GM18499 (cell line): ENCODE measurements around the gene ZNF835.

ENCODE experiments used
- ATAC-seq: cut with Tn5 transposase; IDR thresholded peaks from one replicate; pipeline ENCODE4 v1.9.1; 2021; ENCODE audit warnings: moderate number of reproducible peaks; ENCODE audit not compliant: insufficient read depth, unreplicated experiment

ZNF835 gene

GRCh38 chr19:56664511-56664910, 7.0 kb downstream of the ZNF835 start:
- ATAC-seq = no peak

- no peak for ATAC-seq
Measured at GRCh38 chr19:56663931-56664500, 7.5 kb downstream of the ZNF835 start.

GRCh38 chr19:56661248-56661647, 10.3 kb downstream of the ZNF835 start:
- no peak for ATAC-seq

- ATAC-seq = no peak
Measured at GRCh38 chr19:56660381-56661107, 11.0 kb downstream of the ZNF835 start.

- ATAC-seq = no peak
Measured at GRCh38 chr19:56654151-56654550, 17.4 kb downstream of the ZNF835 start.

- no peak for ATAC-seq
Measured at GRCh38 chr19:56643460-56643955, 28.0 kb downstream of the ZNF835 start.

GRCh38 chr19:56642711-56643459, 28.7 kb downstream of the ZNF835 start, which contains the start of gene SMIM17:
SMIM17 (plus strand) TSS chr19:56643159; CDS start chr19:56645668, 2,509 bp downstream.
- ATAC-seq = no peak

- no peak for ATAC-seq
Measured at GRCh38 chr19:56639217-56639616, 32.3 kb downstream of the ZNF835 start.

- no peak for ATAC-seq
Measured at GRCh38 chr19:56637976-56638555, 33.5 kb downstream of the ZNF835 start.

- ATAC-seq = no peak
Measured at GRCh38 chr19:56633021-56633420, 38.5 kb downstream of the ZNF835 start.

GRCh38 chr19:56625708-56626107, 45.8 kb downstream of the ZNF835 start:
- ATAC-seq = no peak

- ATAC-seq = no peak
Measured at GRCh38 chr19:56623006-56623405, 48.6 kb downstream of the ZNF835 start.

- no peak for ATAC-seq
Measured at GRCh38 chr19:56622374-56622773, 49.2 kb downstream of the ZNF835 start.

GRCh38 chr19:56619121-56619520, 52.4 kb downstream of the ZNF835 start:
- ATAC-seq = no peak

- no peak for ATAC-seq
Measured at GRCh38 chr19:56617531-56617930, 54.0 kb downstream of the ZNF835 start.

GRCh38 chr19:56613639-56614038, 57.9 kb downstream of the ZNF835 start:
- ATAC-seq = no peak

- no peak for ATAC-seq
Measured at GRCh38 chr19:56612737-56613136, 58.8 kb downstream of the ZNF835 start.
